ENCODE measurements around the gene SERPINE3.

Gene SERPINE3

DNA sequence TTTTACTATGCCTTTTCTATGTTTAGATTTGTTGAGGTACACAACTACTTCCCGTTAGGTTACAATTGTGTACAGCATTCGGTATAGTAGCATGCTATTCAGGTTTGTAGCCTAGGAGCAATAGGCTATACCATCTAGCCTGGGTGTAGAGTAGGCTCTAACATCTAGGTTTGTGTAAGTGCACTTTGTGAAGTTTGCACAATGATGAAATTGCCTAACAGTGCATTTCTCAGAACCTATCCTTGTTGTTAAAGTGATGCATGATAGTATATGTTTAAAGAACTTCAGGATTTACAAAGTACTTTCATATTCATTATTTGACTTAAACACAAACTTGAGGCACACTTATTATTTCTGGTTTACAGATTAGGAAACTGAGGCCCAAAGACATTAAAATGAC lies 11.5 kb upstream of the SERPINE3 start:
- TF ChIP-seq, protein P1, sequence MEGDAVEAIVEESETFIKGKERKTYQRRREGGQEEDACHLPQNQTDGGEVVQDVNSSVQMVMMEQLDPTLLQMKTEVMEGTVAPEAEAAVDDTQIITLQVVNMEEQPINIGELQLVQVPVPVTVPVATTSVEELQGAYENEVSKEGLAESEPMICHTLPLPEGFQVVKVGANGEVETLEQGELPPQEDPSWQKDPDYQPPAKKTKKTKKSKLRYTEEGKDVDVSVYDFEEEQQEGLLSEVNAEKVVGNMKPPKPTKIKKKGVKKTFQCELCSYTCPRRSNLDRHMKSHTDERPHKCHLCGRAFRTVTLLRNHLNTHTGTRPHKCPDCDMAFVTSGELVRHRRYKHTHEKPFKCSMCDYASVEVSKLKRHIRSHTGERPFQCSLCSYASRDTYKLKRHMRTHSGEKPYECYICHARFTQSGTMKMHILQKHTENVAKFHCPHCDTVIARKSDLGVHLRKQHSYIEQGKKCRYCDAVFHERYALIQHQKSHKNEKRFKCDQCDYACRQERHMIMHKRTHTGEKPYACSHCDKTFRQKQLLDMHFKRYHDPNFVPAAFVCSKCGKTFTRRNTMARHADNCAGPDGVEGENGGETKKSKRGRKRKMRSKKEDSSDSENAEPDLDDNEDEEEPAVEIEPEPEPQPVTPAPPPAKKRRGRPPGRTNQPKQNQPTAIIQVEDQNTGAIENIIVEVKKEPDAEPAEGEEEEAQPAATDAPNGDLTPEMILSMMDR (conservative IDR thresholded peaks at IDR 0.05; ENCODE audit: low read depth, low read length): no peak
- Histone ChIP-seq H3K36me3 (ENCODE audit: insufficient read depth) (no peaks in the 10 kb centered on the region), H3K9ac (no peak overlapping the region), H3K4me1 (ENCODE audit: low read depth, poor library complexity, severe bottlenecking) (peaks cover 35% of the 10 kb centered on the region), H3K79me2 (ENCODE audit: insufficient read depth, low read depth) (no peaks in the 10 kb centered on the region), H3K4me3 (IDR thresholded peaks at IDR 0.05; ENCODE audit: insufficient read depth, low read depth, low read length) (no peak overlapping the region), H3K27me3 (ENCODE audit: insufficient read depth, low read depth) (no peaks in the 10 kb centered on the region), H4K20me1 (ENCODE audit: insufficient read depth) (no peaks in the 10 kb centered on the region), H2AFZ (ENCODE audit: low read depth) (no peak overlapping the region), H3K4me2 (no peak overlapping the region), H3K27ac (no peak overlapping the region)

DNA sequence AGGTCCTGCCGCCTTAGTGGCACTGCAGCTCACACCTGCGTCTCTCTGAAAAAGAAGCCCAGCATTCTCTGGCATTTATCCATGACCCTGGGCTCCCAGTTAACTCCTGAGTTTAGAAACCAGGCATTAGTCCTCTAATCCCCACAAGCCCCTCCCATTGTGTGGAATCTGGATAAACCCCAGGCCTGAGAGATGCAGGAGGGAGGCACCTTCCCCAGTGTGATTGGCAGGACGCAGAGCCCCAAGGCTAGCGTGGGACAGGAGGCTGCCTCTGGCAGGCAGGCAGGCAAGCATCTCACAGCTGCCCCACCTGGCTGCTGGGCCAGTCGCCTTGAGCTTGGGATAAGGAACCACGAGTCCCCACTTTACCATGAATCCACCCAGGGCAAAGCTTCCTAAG lies 11.0 kb upstream of the SERPINE3 start:
- H3K4me3 ChIP-seq (IDR thresholded peaks at IDR 0.05; ENCODE audit: insufficient read depth, low read depth, low read length): no peak overlapping the region
- no peak overlapping the region for H3K4me2 ChIP-seq

DNA sequence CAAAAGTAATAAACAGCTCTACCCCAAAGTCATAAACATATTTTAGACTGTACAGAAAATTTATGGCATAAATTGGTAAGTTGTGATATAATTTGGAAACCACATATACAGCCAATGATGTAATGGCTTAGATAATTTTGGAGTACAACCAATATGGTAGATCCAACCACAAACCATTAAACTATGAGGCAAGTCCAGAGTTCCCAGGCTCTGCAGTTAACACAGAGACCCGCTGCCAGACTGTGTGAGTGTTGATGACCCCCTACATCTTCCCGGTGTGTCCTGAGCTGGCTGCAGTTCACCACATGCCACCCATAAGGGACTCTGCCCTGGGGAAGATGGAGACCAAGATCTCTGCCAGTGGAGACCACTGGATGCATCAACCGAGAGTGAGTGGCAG lies 9.9 kb upstream of the SERPINE3 start:
- Histone ChIP-seq H3K79me2 (ENCODE audit: insufficient read depth, low read depth) (no peaks in the 10 kb centered on the region), H3K4me3 (IDR thresholded peaks at IDR 0.05; ENCODE audit: insufficient read depth, low read depth, low read length) (no peak overlapping the region), H2AFZ (ENCODE audit: low read depth) (no peak overlapping the region), H3K4me2 (no peak overlapping the region), H3K36me3 (ENCODE audit: insufficient read depth) (no peaks in the 10 kb centered on the region), H3K27me3 (ENCODE audit: insufficient read depth, low read depth) (no peaks in the 10 kb centered on the region), H4K20me1 (ENCODE audit: insufficient read depth) (no peaks in the 10 kb centered on the region), H3K4me1 (ENCODE audit: low read depth, poor library complexity, severe bottlenecking) (peaks cover 36% of the 10 kb centered on the region), H3K9ac (no peak overlapping the region), H3K27ac (no peak overlapping the region)
- TF ChIP-seq, protein P1 (conservative IDR thresholded peaks at IDR 0.05; ENCODE audit: low read depth, low read length): no peak

More for the DNA sequence above, 11.0 kb upstream of the SERPINE3 start:
- H3K79me2 ChIP-seq (ENCODE audit: insufficient read depth, low read depth): no peaks in the 10 kb centered on the region
- TF ChIP-seq, protein P1 (conservative IDR thresholded peaks at IDR 0.05; ENCODE audit: low read depth, low read length): no peak
- H3K9ac ChIP-seq: no peak overlapping the region
- peaks cover 36% of the 10 kb centered on the region for H3K4me1 ChIP-seq (ENCODE audit: low read depth, poor library complexity, severe bottlenecking)
- H3K27ac ChIP-seq: no peak overlapping the region
- H3K27me3 ChIP-seq (ENCODE audit: insufficient read depth, low read depth): no peaks in the 10 kb centered on the region
- no peaks in the 10 kb centered on the region for H4K20me1 ChIP-seq (ENCODE audit: insufficient read depth)
- H3K36me3 ChIP-seq (ENCODE audit: insufficient read depth): no peaks in the 10 kb centered on the region
- no peak overlapping the region for H2AFZ ChIP-seq (ENCODE audit: low read depth)

DNA sequence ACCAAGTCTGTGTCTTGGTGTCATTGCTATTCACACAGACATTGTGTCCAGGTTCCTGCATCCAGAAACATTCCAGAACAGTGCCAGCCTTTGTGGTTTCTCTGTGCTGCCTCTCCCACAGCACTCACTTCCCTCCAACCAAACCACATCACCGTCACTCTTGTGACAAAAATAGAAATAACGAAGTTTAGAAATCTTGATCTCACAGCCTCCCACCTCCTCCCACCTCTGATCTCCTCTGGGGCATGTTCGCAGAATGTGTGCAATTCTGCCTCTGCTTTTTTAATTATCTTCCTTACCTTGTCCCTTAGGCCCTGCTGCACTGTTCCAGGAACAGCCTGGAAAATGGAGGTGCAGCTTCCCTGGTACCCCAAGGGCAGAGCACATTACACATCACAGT lies 8.7 kb upstream of the SERPINE3 start:
- H3K4me3 ChIP-seq (IDR thresholded peaks at IDR 0.05; ENCODE audit: insufficient read depth, low read depth, low read length): no peak overlapping the region
- peak overlapping the region; percentile 66 for H2AFZ ChIP-seq (ENCODE audit: low read depth)
- no peaks in the 10 kb centered on the region for H3K27me3 ChIP-seq (ENCODE audit: insufficient read depth, low read depth)
- H3K79me2 ChIP-seq (ENCODE audit: insufficient read depth, low read depth): no peaks in the 10 kb centered on the region
- H3K36me3 ChIP-seq (ENCODE audit: insufficient read depth): no peaks in the 10 kb centered on the region
- peaks cover 36% of the 10 kb centered on the region for H3K4me1 ChIP-seq (ENCODE audit: low read depth, poor library complexity, severe bottlenecking)
- H4K20me1 ChIP-seq (ENCODE audit: insufficient read depth): no peaks in the 10 kb centered on the region
- TF ChIP-seq, protein P1 (conservative IDR thresholded peaks at IDR 0.05; ENCODE audit: low read depth, low read length): no peak
- H3K9ac ChIP-seq: no peak overlapping the region; the same call in 1 of the 2 replicates
- peak overlapping the region; percentile 74 for H3K4me2 ChIP-seq
- H3K27ac ChIP-seq: peak overlapping the region; percentile 51

All from KMS-11 (cell line).